Measurements from ENCODE around the gene LRRC32. TPM values are rescaled to one million over a fixed set of nuclear protein-coding genes. Genes with fewer than 3 reads are reported as not detected.

The LRRC32 gene
- total RNA-seq, 1 donor from 2014 or later: 66.3 TPM

DNA sequence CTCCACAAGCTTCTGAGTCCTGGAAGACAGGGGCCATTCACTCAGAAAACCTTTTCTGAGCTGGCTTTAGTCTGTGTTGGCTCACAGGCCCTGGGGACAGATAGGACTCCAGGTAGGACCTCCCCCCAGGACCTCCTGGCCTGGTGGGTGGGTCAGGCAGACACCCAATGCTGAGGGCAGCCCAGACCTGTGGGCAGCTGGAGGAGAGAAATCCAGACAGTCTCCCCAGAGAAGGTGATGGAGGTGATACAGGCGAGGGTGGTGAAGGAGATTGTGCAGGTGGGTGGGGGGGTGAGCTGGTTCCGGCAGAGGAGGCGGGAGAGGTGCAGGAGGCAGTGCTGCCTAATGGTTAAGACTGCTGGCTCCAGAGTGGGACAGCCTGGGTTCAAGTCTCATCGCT is 15.6 kb downstream of the LRRC32 start:
- DNase-seq (ENCODE audit: extremely low spot score in 2 of 2): no peak

GRCh38 chr11:76654298-76654851 is 16.2 kb downstream of the LRRC32 start:
- TF ChIP-seq POLR2AphosphoS5 (IDR thresholded peaks at IDR 0.05; ENCODE audit: insufficient read depth in 1 of 2, low read depth in 1 of 2) (peak in 1 of 2 donors; percentile 78), POLR2A (IDR thresholded peaks at IDR 0.05) (no peak)
- peak overlapping the region; percentile 91 for H3K27ac ChIP-seq
- H3K9me3 ChIP-seq: no peaks in the 10 kb centered on the region
- intact Hi-C loops (cut with DNase I): no loop called here
- peak in 1 of 2 donors; percentile 91 for DNase-seq (ENCODE audit: extremely low spot score in 2 of 2)
- H3K36me3 ChIP-seq: peaks cover 0 to 7% of the 10 kb centered on the region in 2 donors
- H3K27me3 ChIP-seq: no peaks in the 10 kb centered on the region
- H3K4me3 ChIP-seq: no peak overlapping the region
- peaks cover 46% of the 10 kb centered on the region for H3K4me1 ChIP-seq

More for the DNA sequence above, 15.6 kb downstream of the LRRC32 start:
- intact Hi-C loops (cut with DNase I): no loop called here
- Histone ChIP-seq H3K27me3 (no peaks in the 10 kb centered on the region), H3K4me1 (peaks cover 46% of the 10 kb centered on the region), H3K9me3 (no peaks in the 10 kb centered on the region), H3K4me3 (no peak overlapping the region), H3K36me3 (peaks cover 0 to 11% of the 10 kb centered on the region in 2 donors), H3K27ac (peak overlapping the region; percentile 91)
- no peak for TF ChIP-seq POLR2AphosphoS5 (IDR thresholded peaks at IDR 0.05; ENCODE audit: insufficient read depth in 1 of 2, low read depth in 1 of 2)
- no peak for TF ChIP-seq POLR2A (IDR thresholded peaks at IDR 0.05)
- TF ChIP-seq, protein P1, sequence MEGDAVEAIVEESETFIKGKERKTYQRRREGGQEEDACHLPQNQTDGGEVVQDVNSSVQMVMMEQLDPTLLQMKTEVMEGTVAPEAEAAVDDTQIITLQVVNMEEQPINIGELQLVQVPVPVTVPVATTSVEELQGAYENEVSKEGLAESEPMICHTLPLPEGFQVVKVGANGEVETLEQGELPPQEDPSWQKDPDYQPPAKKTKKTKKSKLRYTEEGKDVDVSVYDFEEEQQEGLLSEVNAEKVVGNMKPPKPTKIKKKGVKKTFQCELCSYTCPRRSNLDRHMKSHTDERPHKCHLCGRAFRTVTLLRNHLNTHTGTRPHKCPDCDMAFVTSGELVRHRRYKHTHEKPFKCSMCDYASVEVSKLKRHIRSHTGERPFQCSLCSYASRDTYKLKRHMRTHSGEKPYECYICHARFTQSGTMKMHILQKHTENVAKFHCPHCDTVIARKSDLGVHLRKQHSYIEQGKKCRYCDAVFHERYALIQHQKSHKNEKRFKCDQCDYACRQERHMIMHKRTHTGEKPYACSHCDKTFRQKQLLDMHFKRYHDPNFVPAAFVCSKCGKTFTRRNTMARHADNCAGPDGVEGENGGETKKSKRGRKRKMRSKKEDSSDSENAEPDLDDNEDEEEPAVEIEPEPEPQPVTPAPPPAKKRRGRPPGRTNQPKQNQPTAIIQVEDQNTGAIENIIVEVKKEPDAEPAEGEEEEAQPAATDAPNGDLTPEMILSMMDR (IDR thresholded peaks at IDR 0.05): no peak

GRCh38 chr11:76653674-76654284 is 16.8 kb downstream of the LRRC32 start:
- peak in 1 of 2 donors; percentile 85 for TF ChIP-seq POLR2AphosphoS5 (IDR thresholded peaks at IDR 0.05; ENCODE audit: insufficient read depth in 1 of 2, low read depth in 1 of 2)
- TF ChIP-seq, protein P1 (IDR thresholded peaks at IDR 0.05): no peak
- Histone ChIP-seq H3K9me3 (no peaks in the 10 kb centered on the region), H3K27me3 (no peaks in the 10 kb centered on the region), H3K27ac (peak overlapping the region; percentile 91), H3K36me3 (peaks cover 0 to 1% of the 10 kb centered on the region in 2 donors), H3K4me1 (peaks cover 46% of the 10 kb centered on the region), H3K4me3 (no peak overlapping the region)
- peak in 1 of 2 donors; percentile 93 for DNase-seq (ENCODE audit: extremely low spot score in 2 of 2)
- intact Hi-C loops (cut with DNase I): no loop called here

- peak in 1 of 2 donors; percentile 84 for DNase-seq (ENCODE audit: extremely low spot score in 2 of 2)
- no peaks in the 10 kb centered on the region for H3K9me3 ChIP-seq
- intact Hi-C loops (cut with DNase I): no loop called here
- peaks cover 46% of the 10 kb centered on the region for H3K4me1 ChIP-seq
- H3K27ac ChIP-seq: peak overlapping the region; percentile 91
- H3K36me3 ChIP-seq: no peaks in the 10 kb centered on the region
- TF ChIP-seq, protein P1 (IDR thresholded peaks at IDR 0.05): no peak
- TF ChIP-seq POLR2AphosphoS5 (IDR thresholded peaks at IDR 0.05; ENCODE audit: insufficient read depth in 1 of 2, low read depth in 1 of 2) (no peak), POLR2A (IDR thresholded peaks at IDR 0.05) (no peak)
- no peak overlapping the region for H3K4me3 ChIP-seq
- H3K27me3 ChIP-seq: no peaks in the 10 kb centered on the region
Observed at GRCh38 chr11:76653012-76653673, 17.4 kb downstream of the LRRC32 start.

GRCh38 chr11:76649851-76650372 is 20.6 kb downstream of the LRRC32 start:
- intact Hi-C loops (cut with DNase I): no loop called here

More at GRCh38 chr11:76649851-76650372, 20.6 kb downstream of the LRRC32 start:
- no peak overlapping the region for H3K4me3 ChIP-seq
- H3K9me3 ChIP-seq: no peaks in the 10 kb centered on the region
- peak in 1 of 2 donors; percentile 40 for DNase-seq (ENCODE audit: extremely low spot score in 2 of 2)
- H3K27me3 ChIP-seq: no peaks in the 10 kb centered on the region
- no peaks in the 10 kb centered on the region for H3K36me3 ChIP-seq
- H3K27ac ChIP-seq: no peak overlapping the region
- no peak for TF ChIP-seq POLR2A (IDR thresholded peaks at IDR 0.05)
- TF ChIP-seq POLR2AphosphoS5 (IDR thresholded peaks at IDR 0.05; ENCODE audit: insufficient read depth in 1 of 2, low read depth in 1 of 2): no peak
- TF ChIP-seq, protein P1 (IDR thresholded peaks at IDR 0.05): no peak
- peaks cover 19% of the 10 kb centered on the region for H3K4me1 ChIP-seq

Measured in vagina (tissue), 2 donors.